Stimulated activated CD8-positive, alpha-beta memory T cell treated with anti-CD3 and anti-CD28 coated beads, Interleukin-4, amount 100 ng/mL, for 24 hours (primary cell): ENCODE measurements around the gene C4B.
"Not testable (repeated sequence)": the region's sequence is repeated elsewhere in the genome, so short reads cannot be mapped to it uniquely, and the experiment has no call there.

Experiments
- DNase-seq: peaks from one replicate; pipeline ENCODE4 v3.0.0-alpha.2; 2020; ENCODE audit warnings: low read depth

The C4B gene

GRCh38 chr6:32037136-32037535 is 22.5 kb downstream of the C4B start:
- not testable (repeated sequence) for DNase-seq

- not testable (repeated sequence) for DNase-seq
These were observed 23.3 kb downstream of the C4B start, which contains the start of gene CYP21A2 for GRCh38 chr6:32037598-32038524. Gene CYP21A2 (plus strand): TSS chr6:32038415. CDS start chr6:32038423, 8 bp downstream.

GRCh38 chr6:32038878-32039277 is 24.3 kb downstream of the C4B start:
- not testable (repeated sequence) for DNase-seq

- not testable (repeated sequence) for DNase-seq
These were observed 25.0 kb downstream of the C4B start for GRCh38 chr6:32039321-32040274.

GRCh38 chr6:32040299-32041049 is 25.9 kb downstream of the C4B start:
- DNase-seq, result not testable (repeated sequence)

- DNase-seq, result not testable (repeated sequence)
These were observed 26.4 kb downstream of the C4B start for GRCh38 chr6:32041050-32041321.

GRCh38 chr6:32041385-32041784 is 26.8 kb downstream of the C4B start:
- DNase-seq, result not testable (repeated sequence)

GRCh38 chr6:32042276-32042675 is 27.7 kb downstream of the C4B start:
- DNase-seq, result not testable (repeated sequence)

- not testable (repeated sequence) for DNase-seq
These were observed 29.2 kb downstream of the C4B start for GRCh38 chr6:32043589-32044380.

- DNase-seq, result not testable (repeated sequence)
These were observed 30.3 kb downstream of the C4B start for GRCh38 chr6:32044916-32045315.

- no peak for DNase-seq
These were observed 31.3 kb downstream of the C4B start for GRCh38 chr6:32045811-32046449.

- DNase-seq, result no peak
These were observed 32.0 kb downstream of the C4B start for GRCh38 chr6:32046450-32047083.

- no peak for DNase-seq
These were observed 32.5 kb downstream of the C4B start for GRCh38 chr6:32047084-32047478.

GRCh38 chr6:32047539-32047854 is 32.9 kb downstream of the C4B start:
- no peak for DNase-seq

- peak; percentile 42 for DNase-seq
These were observed 33.5 kb downstream of the C4B start for GRCh38 chr6:32047855-32048766.

- not testable (repeated sequence) for DNase-seq
These were observed 34.6 kb downstream of the C4B start for GRCh38 chr6:32049149-32049548.

- not testable (repeated sequence) for DNase-seq
These were observed 35.1 kb downstream of the C4B start for GRCh38 chr6:32049736-32050135.

- no peak for DNase-seq
These were observed 36.0 kb downstream of the C4B start for GRCh38 chr6:32050562-32050961.

GRCh38 chr6:32052626-32053025 is 38.0 kb downstream of the C4B start:
- not testable (repeated sequence) for DNase-seq
